Skeletal muscle satellite cell (primary cell): ENCODE measurements around the gene SH2B2.
"Not testable (repeated sequence)": the region's sequence is repeated elsewhere in the genome, so short reads cannot be mapped to it uniquely, and the experiment has no call there.

Experiments used
- H3K27me3 ChIP-seq: 2 replicates; pipeline ENCODE4 v1.7.0; 2013; ENCODE audit warnings: low read length; ENCODE audit not compliant: control insufficient read depth, insufficient read depth
- H3K36me3 ChIP-seq: 2 replicates; pipeline ENCODE4 v1.7.0; 2013; ENCODE audit warnings: mild to moderate bottlenecking, control low read depth, low read length; ENCODE audit not compliant: insufficient read depth
- H3K4me1 ChIP-seq: 2 replicates; pipeline ENCODE4 v1.7.0; 2013; ENCODE audit warnings: low read length; ENCODE audit not compliant: control insufficient read depth, insufficient read depth
- H3K4me2 ChIP-seq: 2 replicates; pipeline ENCODE4 v1.7.0; 2013; ENCODE audit warnings: mild to moderate bottlenecking, low read length
- H3K4me3 ChIP-seq: 2 replicates; pipeline ENCODE4 v1.7.0; 2013; ENCODE audit warnings: low read length
- H3K9ac ChIP-seq: 2 replicates; pipeline ENCODE4 v1.7.0; 2013; ENCODE audit warnings: mild to moderate bottlenecking, low read depth, low read length, moderate library complexity
- H3K9me3 ChIP-seq: replicated peaks from 2 replicates; pipeline ENCODE4 v1.7.0; 2013; ENCODE audit warnings: mild to moderate bottlenecking, control low read depth, low read length

The SH2B2 gene

DNA sequence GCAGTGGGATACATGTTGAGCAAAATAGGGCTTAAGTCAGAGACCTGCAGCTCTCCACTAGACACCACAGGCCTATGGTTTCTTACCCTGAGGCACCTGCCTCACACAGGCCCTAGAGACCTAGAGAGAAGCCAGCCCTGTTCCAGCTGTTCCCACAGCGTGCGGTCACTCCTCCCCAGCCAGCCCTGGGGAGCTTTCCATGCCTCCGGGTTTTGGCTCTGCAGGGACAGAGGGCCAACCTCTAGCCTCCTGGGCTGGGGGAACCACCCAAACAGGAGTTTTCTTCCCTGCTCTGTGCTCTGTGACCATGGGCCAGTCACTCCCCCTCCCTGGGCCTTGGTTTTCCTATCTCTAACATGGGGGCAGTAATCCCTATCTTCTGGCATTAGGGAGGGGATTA, 33.0 kb downstream of the SH2B2 start:
- H3K4me3 ChIP-seq: no peak overlapping the region
- no peaks in the 10 kb centered on the region for H3K36me3 ChIP-seq
- H3K9me3 ChIP-seq: no peaks in the 10 kb centered on the region
- H3K27me3 ChIP-seq: no peaks in the 10 kb centered on the region
- no peaks in the 10 kb centered on the region for H3K4me1 ChIP-seq
- no peak overlapping the region for H3K9ac ChIP-seq
- no peak overlapping the region for H3K4me2 ChIP-seq

DNA sequence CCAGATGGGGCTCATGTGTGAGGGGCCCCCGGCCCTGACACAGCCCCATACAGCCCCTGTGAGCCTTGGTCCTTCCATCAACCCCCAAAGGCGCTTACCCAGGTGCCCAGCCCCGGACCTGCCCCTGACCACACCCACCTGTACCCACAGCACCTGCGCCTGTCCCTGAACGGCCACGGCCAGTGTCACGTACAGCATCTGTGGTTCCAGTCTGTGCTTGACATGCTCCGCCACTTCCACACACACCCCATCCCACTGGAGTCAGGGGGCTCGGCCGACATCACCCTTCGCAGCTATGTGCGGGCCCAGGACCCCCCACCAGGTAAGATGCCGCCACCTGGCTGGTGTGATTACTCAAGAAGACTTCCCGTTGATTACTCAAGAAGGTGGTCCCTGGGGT, 33.5 kb downstream of the SH2B2 start:
- Histone ChIP-seq H3K9ac (no peak overlapping the region), H3K27me3 (no peaks in the 10 kb centered on the region), H3K4me3 (no peak overlapping the region), H3K4me1 (no peaks in the 10 kb centered on the region), H3K36me3 (no peaks in the 10 kb centered on the region), H3K9me3 (no peaks in the 10 kb centered on the region), H3K4me2 (no peak overlapping the region)

DNA sequence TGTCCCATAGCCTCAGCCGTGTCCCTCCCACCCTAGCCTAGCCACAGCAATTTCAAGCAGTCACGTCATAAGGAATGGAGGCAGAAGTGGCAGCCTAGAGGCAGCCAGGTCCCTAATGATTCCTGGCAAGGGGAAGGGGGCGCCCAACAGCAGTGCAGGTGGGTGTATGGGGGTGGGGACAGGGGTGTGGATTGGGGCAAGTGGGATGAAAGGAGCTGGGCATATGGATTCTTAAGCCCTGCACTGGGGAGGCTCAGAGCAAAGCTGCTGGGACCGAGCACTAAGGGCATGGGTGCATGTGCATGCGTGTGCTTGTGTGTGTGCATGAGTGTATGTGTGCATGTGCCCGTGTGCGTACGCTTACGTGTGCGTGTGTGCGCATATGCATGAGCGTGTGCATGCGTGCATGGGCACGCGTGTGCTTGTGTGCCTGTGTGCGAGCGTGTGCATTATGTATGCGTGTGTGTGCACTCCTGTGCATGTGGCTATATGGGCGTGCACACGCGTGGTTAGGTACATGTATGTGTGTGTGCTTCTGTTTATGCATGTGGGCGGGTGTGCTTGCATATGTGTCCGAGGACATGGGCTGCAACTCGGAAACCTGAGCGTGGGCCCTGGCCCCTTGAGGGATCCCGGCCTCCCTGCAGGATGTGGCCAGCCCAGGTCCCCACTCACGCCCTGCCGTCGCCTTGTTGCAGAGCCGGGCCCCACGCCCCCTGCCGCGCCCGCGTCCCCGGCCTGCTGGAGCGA, 34.1 kb downstream of the SH2B2 start:
- H3K4me2 ChIP-seq: no peak overlapping the region
- H3K27me3 ChIP-seq: no peaks in the 10 kb centered on the region
- H3K36me3 ChIP-seq: no peaks in the 10 kb centered on the region
- no peak overlapping the region for H3K4me3 ChIP-seq
- H3K9me3 ChIP-seq: no peaks in the 10 kb centered on the region
- H3K9ac ChIP-seq: no peak overlapping the region
- no peaks in the 10 kb centered on the region for H3K4me1 ChIP-seq

DNA sequence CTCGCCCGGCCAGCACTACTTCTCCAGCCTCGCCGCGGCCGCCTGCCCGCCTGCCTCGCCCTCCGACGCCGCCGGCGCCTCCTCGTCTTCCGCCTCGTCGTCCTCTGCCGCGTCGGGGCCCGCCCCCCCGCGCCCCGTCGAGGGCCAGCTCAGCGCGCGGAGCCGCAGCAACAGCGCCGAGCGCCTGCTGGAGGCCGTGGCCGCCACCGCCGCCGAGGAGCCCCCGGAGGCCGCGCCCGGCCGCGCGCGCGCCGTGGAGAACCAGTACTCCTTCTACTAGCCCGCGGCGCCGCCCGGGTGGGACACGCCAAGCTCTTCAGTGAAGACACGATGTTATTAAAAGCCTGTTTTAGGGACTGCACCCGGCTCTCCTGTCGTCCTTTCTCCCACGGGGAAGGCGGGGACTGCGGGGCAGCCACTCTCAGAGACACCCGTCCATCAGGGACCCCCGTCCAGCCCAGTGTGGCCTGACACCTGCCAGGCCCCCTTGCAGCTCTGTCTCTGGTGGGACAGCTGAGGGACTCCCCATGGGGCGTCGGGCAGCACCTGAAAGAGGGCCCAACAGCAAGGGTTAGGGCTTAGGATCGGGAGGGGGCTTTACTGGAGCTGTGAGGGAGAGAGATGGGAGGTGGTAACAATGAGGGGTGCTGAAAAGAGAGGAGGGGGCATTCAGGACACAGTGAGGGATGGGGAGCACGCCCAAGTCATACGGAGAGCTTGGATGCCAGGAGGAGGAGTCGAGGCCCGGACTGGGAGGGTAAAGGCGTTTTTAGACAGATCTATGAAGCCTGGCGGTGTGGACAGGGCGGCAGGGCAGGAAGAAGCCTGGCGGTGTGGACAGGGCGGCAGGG, 34.9 kb downstream of the SH2B2 start:
- Histone ChIP-seq H3K4me3 (no peak overlapping the region), H3K27me3 (peaks cover 5% of the 10 kb centered on the region), H3K4me2 (no peak overlapping the region), H3K4me1 (no peaks in the 10 kb centered on the region), H3K9ac (no peak overlapping the region), H3K9me3 (no peaks in the 10 kb centered on the region), H3K36me3 (no peaks in the 10 kb centered on the region)

DNA sequence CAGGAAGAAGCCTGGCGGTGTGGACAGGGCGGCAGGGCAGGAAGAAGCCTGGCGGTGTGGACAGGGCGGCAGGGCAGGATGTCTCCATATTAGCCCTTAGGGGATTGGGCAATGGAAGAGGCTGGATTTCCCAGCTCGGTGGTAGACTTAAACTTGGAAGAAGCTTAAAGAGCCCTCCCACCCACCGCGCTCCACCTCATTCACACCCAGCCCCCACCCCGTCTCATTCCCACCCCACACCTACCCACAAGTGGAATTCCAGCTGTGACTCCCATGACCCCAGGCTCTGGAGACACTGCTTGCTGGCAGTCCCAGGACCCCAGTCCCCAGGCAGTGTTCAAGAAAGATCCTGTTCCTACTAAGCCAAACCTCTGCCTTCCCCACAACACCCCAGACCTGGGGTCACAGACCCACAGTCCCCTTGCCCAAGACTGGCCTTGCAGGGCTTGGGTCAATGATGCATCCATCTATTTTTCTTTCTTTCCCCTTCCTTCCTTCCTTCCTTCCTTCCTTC, 35.6 kb downstream of the SH2B2 start:
- H3K9ac ChIP-seq: no peak overlapping the region
- H3K4me2 ChIP-seq: no peak overlapping the region
- H3K9me3 ChIP-seq: no peaks in the 10 kb centered on the region
- peaks cover 11% of the 10 kb centered on the region for H3K27me3 ChIP-seq
- H3K4me1 ChIP-seq: no peaks in the 10 kb centered on the region
- no peaks in the 10 kb centered on the region for H3K36me3 ChIP-seq
- no peak overlapping the region for H3K4me3 ChIP-seq

DNA sequence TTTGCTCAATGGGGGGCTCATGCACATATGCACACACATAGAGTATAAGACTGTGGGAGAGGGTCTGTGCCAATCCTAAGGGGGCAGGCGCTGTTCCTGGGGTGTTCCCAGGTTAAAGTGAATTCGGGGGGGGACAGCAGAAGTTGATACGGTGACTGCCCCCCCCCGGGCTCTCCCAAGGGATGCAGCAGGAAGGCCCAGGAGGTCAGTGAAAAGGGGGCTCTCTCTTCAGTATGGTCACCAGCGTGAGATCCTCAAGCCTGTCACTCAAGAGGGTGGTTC, 37.2 kb downstream of the SH2B2 start:
- H3K27me3 ChIP-seq: peaks cover 11% of the 10 kb centered on the region

DNA sequence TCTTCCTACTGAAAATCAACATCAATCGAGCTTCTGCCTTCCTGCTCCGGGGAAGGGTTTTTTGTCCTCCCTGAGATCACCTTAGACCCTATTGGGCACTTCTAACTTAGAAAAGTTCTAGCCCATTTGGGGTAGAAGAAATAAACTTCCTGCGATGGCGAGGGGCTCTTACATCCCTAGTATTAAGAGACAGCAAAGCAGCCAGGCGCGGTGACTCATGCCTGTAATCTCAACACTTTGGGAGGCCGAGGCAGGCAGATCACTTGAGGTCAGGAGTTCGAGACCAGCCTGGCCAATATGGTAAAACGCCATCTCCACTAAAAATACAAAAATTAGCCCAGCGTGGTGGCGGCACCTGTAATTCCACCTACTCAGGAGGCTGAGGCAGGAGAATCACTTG, 38.4 kb downstream of the SH2B2 start:
- H3K27me3 ChIP-seq: peaks cover 11% of the 10 kb centered on the region
- not testable (repeated sequence) for H3K4me1 ChIP-seq, H3K36me3 ChIP-seq, H3K9ac ChIP-seq, H3K4me2 ChIP-seq, H3K4me3 ChIP-seq, H3K9me3 ChIP-seq

More for the DNA sequence above, 37.2 kb downstream of the SH2B2 start:
- no peaks in the 10 kb centered on the region for H3K36me3 ChIP-seq
- H3K4me2 ChIP-seq: no peak overlapping the region
- no peaks in the 10 kb centered on the region for H3K4me1 ChIP-seq
- no peak overlapping the region for H3K4me3 ChIP-seq
- no peaks in the 10 kb centered on the region for H3K9me3 ChIP-seq
- H3K9ac ChIP-seq: no peak overlapping the region

DNA sequence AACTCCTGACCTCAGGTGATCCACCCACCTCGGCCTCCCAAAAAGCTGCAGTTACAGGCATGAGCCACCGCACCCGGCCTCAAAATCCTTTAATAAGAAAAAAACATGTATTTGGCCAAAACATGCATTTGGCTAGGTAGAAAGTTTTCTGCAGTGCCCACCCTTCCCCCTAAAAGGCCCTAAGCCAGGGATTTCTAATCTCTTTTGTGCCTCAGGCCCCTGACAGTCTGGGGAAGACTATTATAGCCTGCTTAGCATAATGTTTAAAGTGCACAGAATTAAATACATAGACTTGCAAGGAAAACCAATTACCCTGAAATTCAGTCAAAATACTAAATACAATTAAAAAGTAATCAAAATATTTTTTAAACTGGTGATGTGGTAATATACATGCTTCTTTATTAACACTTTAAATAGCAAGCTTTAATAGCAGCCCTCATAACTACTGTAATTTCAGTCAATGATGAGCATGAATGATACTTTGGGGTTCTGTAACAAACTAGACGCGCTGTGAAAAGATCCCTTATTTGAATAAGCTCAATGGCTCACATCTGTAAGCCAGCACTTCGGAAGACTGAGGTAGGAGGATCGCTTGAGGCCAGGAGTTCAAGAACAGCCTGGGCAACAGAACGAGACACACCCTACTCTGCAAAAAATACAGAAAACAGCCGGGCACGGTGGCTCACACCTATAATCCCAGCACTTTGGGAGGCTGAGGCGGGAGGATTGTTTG, 39.7 kb downstream of the SH2B2 start:
- no peak overlapping the region for H3K4me2 ChIP-seq
- peaks cover 11% of the 10 kb centered on the region for H3K27me3 ChIP-seq
- H3K9ac ChIP-seq: no peak overlapping the region
- no peaks in the 10 kb centered on the region for H3K36me3 ChIP-seq
- H3K4me3 ChIP-seq: no peak overlapping the region
- no peaks in the 10 kb centered on the region for H3K9me3 ChIP-seq
- H3K4me1 ChIP-seq: no peaks in the 10 kb centered on the region

DNA sequence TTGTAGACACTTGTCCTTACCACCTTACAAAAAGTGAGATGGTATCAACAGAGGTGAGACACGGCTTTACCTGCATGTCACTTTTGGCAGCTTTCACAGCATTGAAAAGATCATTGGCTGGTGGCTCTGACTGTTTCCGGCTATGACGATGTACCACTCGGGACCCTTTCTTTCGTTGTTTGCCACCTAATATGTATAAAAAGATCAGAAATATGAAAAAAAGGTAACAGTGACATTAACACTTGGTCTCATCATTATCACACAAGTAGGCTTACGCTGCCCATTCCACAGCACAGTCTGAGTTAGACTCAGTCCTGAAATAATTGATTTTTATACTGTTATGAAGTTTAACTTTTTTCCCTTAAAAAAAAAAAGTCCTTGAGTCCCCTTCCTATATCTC, 40.5 kb downstream of the SH2B2 start:
- not testable (repeated sequence) for H3K4me1 ChIP-seq, H3K36me3 ChIP-seq, H3K9me3 ChIP-seq

DNA sequence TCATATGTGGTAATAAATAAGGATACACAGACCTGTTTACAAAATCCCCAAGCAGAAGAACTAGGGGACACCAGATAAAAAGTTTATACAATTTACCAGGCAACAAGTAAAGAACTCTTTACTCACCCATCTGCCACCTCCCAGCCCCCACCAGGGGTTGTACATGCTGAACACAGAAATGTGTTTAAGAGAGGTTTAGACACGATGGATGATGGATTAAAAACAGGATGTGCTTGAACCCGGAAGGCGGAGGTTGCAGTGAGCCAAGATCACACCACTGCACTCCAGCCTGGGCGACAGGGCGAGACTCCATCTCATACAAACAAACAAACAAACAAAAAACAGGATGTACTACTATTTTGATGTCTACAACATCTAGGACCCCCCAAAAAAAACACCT, 42.2 kb downstream of the SH2B2 start:
- not testable (repeated sequence) for H3K4me3 ChIP-seq, H3K4me2 ChIP-seq, H3K9ac ChIP-seq, H3K4me1 ChIP-seq, H3K36me3 ChIP-seq, H3K9me3 ChIP-seq
- H3K27me3 ChIP-seq: peaks cover 16% of the 10 kb centered on the region

More for the DNA sequence above, 40.5 kb downstream of the SH2B2 start:
- H3K4me3 ChIP-seq, H3K9ac ChIP-seq, H3K4me2 ChIP-seq: not testable (repeated sequence)
- peaks cover 11% of the 10 kb centered on the region for H3K27me3 ChIP-seq

DNA sequence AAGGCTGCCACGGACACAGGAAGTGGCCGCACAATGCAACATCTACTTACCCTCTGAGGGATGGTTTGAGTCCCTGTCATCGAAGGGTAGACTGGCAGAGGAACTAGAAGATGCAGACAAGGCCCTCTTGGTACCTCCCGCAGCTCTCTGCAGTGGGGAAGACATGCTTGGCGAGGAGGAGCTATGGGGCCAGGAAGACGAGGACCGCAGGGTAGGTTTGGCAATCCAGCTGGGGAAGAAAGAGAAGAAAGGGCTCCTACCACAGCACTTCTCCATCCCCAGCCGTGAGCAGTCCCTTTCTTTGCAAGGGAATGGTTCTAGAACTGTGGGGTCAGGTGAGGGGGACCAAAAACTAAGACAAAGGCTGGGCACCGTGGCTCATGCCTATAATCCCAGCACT, 42.7 kb downstream of the SH2B2 start:
- peaks cover 16% of the 10 kb centered on the region for H3K27me3 ChIP-seq
- not testable (repeated sequence) for H3K9ac ChIP-seq, H3K36me3 ChIP-seq, H3K4me3 ChIP-seq, H3K9me3 ChIP-seq, H3K4me1 ChIP-seq, H3K4me2 ChIP-seq
